HG02981 (cell line): Measurements from ENCODE around the gene PSME1.

Source experiments
- ATAC-seq: cut with Tn5 transposase; IDR thresholded peaks from one replicate; pipeline ENCODE4 v1.9.1; 2021; ENCODE audit warnings: mild to moderate bottlenecking, moderate library complexity; ENCODE audit not compliant: unreplicated experiment

The PSME1 gene

DNA sequence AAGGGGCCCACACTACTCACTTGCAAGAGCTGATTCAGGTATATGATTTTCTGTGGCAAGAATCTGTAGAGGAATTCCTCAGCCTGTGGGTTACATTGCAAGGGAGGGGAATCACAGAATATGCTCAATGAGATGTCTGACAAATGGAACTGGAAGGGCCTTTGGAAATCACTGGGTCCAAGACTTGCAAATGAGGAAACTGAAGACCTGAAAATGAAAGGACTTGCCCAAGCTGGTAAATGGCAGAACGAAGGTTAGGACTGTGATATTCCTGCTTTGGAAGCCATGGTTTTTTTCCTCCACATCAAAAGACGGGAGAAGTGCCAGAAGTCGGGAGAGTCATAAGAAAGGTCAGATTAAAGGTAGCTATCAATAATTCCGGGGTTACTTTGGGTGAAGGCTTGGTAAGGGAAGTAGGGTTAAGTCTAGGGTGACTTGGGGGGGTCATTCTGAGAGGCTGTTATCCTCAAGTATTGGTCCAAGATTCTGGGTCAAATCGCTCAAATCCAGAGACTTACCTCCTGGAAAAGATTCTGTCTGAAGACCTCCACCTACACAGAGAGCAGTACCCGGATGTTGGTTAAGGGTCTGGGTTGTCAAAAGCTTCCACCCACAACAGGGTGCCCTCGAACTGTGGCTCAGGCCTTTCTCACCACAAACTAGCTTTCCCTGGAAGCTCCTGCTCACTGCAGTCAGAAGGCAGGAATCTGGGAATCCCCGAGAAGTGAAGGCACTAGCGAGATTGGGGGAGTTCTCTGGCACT lies 9.9 kb downstream of the PSME1 start:
- ATAC-seq = no peak

DNA sequence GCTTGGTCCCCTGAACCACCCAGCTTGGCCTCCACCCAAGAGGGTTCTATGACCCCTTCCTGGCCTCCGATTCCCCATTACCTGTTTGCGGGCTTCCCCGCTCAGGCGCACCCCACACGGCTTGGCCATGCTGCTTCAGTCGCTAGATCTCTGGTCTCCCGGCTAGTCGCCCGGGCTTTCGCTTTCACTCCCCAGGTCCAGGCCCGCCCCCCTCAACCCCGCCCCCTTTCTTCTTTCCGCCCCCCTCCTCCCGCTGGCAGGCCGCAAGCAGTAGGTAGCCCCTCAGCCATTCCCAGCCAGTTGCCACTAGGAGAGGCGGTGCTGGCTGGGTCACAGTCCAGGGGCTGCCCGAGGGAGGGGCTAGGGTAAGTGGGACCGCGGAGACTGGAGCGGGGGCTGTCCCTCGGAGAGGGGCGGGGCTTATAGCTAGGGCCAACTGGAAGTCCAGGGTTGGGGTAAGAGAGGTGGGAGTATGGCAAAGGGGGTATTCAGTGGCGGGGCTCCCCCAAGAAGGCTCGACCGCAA lies 10.5 kb downstream of the PSME1 start, which contains the start of gene PSME2:
TSS of gene PSME2 (minus strand) at position 158 of the 525 bp plus-strand sequence. CDS start at position 129, 29 bp downstream.
- ATAC-seq = peak; percentile 55

DNA sequence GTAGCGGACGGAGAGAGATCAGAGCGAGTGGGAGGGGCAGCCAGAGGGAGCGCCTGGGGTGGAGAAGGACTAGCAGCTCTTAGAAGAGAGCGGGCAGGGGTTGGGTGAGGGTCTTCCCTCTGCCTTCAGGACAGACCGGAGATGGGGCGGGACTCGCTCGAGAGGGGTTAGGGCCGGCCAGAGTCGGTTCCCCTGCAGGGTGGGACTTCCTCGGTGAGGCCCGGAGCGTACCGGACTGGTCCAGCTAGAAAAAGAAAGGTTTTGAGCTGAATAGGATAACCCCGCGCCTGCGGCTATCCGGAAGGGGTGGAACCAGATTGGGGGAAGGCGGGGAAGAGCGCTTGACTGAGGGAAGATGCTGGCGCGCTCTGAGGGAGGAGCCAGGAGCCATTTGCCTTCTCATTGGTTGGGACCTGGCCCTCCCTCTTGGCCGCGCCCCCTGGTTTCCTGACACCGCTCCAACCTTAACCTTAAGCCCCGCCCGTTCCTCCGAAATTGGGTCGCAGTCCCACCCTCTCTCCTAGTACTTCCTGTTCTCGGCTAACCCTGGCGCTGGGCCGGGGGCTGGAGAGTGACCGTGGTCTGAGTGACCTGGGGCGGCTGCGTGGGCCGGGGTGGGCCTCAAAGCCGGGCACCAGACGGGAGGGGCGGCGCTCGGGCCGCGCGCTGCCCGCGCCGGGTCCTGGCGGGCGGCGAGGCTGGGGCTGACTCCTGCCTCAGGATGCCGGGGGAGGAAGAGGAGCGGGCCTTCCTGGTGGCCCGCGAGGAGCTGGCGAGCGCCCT lies 11.2 kb downstream of the PSME1 start, which contains the start of gene RNF31:
TSS of gene RNF31 (plus strand) at position 521 of the 783 bp plus-strand sequence. CDS start at position 722, 201 bp downstream.
- peak; percentile 83 for ATAC-seq

DNA sequence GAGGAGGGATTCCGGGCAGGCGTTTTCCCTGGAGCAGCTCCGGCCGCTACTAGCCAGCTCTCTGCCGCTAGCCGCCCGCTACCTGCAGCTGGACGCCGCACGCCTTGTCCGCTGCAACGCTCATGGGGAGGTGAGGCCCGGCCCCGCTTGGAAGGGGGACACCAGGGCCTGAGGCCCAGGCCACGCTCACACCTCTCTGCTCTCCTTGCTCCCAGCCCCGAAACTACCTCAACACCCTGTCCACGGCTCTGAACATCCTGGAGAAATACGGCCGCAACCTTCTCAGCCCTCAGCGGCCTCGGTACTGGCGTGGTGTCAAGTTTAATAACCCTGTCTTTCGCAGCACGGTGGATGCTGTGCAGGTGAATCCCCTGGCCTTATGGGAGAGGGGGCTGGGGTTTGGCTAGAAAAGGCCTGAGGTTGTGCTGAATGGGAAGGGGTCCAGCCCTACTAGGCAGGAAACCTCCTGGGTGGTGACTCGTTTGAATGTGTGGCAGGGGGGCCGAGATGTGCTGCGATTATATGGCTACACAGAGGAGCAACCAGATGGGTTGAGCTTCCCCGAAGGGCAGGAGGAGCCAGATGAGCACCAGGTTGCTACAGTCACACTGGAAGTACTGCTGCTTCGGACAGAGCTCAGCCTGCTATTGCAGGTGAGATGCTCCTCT lies 11.9 kb downstream of the PSME1 start:
- ATAC-seq = no peak

DNA sequence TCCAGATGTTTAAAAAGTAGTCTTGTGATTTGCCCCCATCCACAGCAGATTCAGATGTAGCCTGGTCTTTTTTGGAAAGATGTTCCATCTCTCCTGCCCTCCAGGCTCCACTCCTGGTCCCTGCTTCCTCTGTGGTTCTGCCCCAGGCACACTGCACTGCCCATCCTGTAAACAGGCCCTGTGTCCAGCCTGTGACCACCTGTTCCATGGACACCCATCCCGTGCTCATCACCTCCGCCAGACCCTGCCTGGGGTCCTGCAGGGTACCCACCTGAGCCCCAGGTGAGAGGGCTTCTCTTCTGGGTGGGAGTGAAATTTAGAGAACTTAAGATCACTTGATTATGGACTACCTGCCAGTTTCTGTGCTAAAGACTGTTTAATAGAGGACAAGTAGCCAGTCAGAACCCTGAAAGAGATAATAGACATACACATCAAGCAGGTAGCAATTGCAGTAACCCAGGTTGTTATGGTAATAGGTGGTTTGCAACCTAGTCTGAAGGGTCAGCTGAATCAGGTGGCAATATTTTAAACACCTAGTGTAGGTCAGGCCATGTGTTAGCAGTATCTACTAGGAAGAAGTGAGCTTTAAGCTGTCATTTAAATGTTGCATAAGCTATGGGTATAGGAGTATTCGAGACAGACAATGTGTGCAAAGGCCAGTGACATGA lies 13.4 kb downstream of the PSME1 start:
- no peak for ATAC-seq

DNA sequence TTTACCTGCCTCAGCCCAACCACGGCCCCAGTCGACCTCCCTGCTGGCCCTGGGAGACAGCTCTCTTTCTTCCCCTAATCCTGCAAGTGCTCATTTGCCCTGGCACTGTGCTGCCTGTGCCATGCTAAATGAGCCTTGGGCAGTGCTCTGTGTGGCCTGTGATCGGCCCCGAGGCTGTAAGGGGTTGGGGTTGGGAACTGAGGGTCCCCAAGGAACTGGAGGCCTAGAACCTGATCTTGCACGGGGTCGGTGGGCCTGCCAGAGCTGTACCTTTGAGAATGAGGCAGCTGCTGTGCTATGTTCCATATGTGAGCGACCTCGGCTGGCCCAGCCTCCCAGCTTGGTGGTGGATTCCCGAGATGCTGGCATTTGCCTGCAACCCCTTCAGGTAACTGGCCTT lies 14.1 kb downstream of the PSME1 start:
- no peak for ATAC-seq

DNA sequence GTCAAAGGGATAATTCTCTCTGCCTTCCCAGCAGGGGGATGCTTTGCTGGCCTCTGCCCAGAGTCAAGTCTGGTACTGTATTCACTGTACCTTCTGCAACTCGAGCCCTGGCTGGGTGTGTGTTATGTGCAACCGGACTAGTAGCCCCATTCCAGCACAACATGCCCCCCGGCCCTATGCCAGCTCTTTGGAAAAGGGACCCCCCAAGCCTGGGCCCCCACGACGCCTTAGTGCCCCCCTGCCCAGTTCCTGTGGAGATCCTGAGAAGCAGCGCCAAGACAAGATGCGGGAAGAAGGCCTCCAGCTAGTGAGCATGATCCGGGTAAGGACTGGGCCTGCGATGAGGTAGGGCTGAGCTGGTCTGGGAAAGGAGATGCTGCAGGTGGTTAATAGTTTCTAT lies 14.6 kb downstream of the PSME1 start:
- no peak for ATAC-seq

DNA sequence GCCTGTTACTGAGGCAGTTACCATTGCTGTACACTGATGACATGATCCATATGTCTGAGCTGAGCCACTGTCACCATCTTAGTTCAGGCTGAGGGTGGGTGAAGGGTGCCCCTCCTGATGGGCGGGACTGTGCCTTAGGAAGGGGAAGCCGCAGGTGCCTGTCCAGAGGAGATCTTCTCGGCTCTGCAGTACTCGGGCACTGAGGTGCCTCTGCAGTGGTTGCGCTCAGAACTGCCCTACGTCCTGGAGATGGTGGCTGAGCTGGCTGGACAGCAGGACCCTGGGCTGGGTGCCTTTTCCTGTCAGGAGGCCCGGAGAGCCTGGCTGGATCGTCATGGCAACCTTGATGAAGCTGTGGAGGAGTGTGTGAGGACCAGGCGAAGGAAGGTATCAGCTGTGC lies 15.0 kb downstream of the PSME1 start:
- ATAC-seq = no peak

- no peak for ATAC-seq
Measured at GRCh38 chr14:24151404-24152080, 15.5 kb downstream of the PSME1 start.

DNA sequence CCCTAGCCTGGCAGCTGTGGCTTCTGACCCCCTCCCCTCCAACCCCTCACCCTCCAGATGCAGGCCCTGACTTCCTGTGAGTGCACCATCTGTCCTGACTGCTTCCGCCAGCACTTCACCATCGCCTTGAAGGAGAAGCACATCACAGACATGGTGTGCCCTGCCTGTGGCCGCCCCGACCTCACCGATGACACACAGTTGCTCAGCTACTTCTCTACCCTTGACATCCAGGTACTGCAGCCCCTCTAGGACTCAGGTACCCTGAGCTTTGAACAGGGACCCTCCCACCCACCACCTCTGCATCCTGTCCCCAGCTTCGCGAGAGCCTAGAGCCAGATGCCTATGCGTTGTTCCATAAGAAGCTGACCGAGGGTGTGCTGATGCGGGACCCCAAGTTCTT lies 19.1 kb downstream of the PSME1 start:
- ATAC-seq = no peak

GRCh38 chr14:24156840-24157239 lies 20.8 kb downstream of the PSME1 start:
- ATAC-seq = no peak

DNA sequence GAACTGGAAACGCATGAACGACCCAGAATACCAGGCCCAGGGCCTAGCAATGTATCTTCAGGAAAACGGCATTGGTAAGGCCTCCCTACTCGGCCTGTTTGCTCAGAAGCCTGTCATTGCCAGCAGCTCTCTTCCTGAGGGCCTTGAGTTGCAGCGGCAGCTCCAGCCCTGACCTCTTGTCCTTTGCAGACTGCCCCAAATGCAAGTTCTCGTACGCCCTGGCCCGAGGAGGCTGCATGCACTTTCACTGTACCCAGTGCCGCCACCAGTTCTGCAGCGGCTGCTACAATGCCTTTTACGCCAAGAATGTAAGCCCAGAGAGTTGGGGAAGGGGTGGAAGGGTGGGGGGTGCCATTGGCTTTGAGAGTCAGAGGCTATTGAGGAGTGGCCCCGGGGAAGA lies 21.3 kb downstream of the PSME1 start:
- no peak for ATAC-seq

GRCh38 chr14:24159777-24160498 lies 23.9 kb downstream of the PSME1 start:
- ATAC-seq = no peak

GRCh38 chr14:24160499-24160849 lies 24.5 kb downstream of the PSME1 start:
- no peak for ATAC-seq

DNA sequence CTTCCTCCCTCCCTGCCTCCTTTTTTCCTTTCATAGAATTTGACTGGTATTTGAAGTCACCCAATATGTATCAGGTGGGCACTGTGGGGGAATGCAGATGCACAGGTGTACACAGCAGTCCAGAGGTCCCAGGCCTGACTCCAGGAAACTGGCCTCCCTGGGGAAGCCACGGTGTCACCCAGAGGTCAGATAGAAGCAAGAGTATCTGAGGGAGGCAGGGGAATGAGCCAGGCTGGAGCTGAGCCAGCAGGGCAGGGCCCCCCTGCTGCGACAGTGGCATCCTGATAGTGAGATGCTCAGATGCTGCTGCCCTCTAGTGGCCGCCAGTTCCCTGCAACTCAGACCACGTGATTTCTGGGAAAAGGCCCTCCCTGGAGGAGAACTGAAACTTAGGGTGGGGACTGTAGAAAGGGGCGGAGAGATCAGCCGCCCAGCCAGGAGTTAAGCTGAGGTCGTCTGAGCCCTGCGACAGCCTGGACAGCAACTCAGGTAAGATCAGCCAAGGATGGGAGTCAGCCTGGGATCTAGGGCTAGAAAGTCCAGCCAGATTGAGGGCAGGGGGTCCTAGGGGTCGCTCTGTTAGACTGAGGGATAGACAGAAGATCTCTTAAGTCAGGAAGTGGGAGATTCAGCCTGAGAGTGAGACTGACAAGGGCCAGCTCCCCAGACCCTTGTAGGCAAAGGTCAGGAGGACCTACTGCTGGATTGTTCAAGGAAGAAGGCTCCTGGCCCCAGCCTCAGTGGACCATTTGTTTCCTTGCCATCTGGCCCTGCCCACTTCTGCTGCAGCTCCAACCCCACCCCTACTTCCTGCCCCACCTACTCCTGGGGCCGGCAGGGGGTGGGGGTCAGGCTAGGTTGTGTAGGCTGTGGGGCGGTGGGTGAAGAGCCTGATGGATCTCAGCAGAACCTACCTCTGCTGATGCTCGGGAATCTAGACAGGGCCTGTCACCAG lies 25.1 kb downstream of the PSME1 start, which contains the start of gene IRF9:
TSS of gene IRF9 (plus strand) at position 416 of the 955 bp plus-strand sequence. CDS start 880 bp downstream, outside the sequence.
- ATAC-seq = peak; percentile 76

DNA sequence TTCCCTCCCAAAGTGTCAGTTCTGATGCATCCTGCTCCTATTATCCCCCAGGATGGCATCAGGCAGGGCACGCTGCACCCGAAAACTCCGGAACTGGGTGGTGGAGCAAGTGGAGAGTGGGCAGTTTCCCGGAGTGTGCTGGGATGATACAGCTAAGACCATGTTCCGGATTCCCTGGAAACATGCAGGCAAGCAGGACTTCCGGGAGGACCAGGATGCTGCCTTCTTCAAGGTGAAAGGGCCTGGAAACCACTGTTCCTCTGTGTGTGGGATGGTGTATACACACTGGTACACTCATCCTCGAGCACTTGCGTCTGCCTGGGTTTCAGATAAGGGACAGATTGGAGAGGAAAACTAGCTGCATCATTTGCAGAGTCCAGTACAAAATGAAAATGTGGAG lies 26.1 kb downstream of the PSME1 start:
- no peak for ATAC-seq

- ATAC-seq = no peak
Measured at GRCh38 chr14:24164518-24164991, 28.6 kb downstream of the PSME1 start.

DNA sequence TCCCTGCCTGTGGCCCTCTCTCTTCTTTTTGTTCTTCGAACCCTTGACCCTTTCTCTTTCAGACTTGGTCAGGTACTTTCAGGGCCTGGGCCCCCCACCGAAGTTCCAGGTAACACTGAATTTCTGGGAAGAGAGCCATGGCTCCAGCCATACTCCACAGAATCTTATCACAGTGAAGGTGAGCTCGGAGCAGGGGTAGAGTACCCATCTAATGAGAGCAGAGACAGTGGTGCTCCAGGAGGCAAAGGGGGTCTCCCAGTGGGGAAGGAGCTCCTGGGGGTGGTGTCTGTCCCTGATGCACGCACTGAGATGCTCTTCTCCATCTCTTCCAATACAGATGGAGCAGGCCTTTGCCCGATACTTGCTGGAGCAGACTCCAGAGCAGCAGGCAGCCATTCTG lies 29.8 kb downstream of the PSME1 start:
- no peak for ATAC-seq
